IPS-20b (cell line): ENCODE data around the gene TMEM156.
"Not testable (repeated sequence)": the region's sequence is repeated elsewhere in the genome, so short reads cannot be mapped to it uniquely, and the experiment has no call there.

Experiments
- H3K27ac ChIP-seq: one replicate; pipeline ENCODE4 v1.5.1; 2013; ENCODE audit warnings: low read length
- H3K27me3 ChIP-seq: 2 replicates; pipeline ENCODE4 v1.6.1; 2013; ENCODE audit warnings: mild to moderate bottlenecking, low read length, inconsistent platforms; ENCODE audit not compliant: insufficient read depth
- H3K36me3 ChIP-seq: 2 replicates; pipeline ENCODE4 v1.6.1; 2013; ENCODE audit warnings: low read depth, mild to moderate bottlenecking, inconsistent platforms, low read length, moderate library complexity; ENCODE audit not compliant: insufficient read depth
- H3K4me1 ChIP-seq: 2 replicates; pipeline ENCODE4 v1.6.1; 2013; ENCODE audit warnings: mild to moderate bottlenecking, control low read depth, inconsistent platforms, low read length, moderate library complexity; ENCODE audit not compliant: insufficient read depth
- H3K4me3 ChIP-seq: 2 replicates; pipeline ENCODE4 v1.5.1; 2013; ENCODE audit warnings: mild to moderate bottlenecking, low read length, inconsistent platforms
- H3K9ac ChIP-seq: 2 replicates; pipeline ENCODE4 v1.6.1; 2013; ENCODE audit warnings: low read depth, mild to moderate bottlenecking, inconsistent platforms, low read length, moderate library complexity
- H3K9me3 ChIP-seq: 2 replicates; pipeline ENCODE4 v1.6.1; 2013; ENCODE audit warnings: mild to moderate bottlenecking, low read depth, low read length, inconsistent platforms; ENCODE audit not compliant: insufficient read depth

The TMEM156 gene

GRCh38 chr4:39022241-39022640 is 10.0 kb downstream of the TMEM156 start:
- H3K36me3 ChIP-seq = no peaks in the 10 kb centered on the region
- H3K9ac ChIP-seq = no peak overlapping the region
- H3K4me3 ChIP-seq = no peak overlapping the region
- no peaks in the 10 kb centered on the region for H3K27me3 ChIP-seq
- no peaks in the 10 kb centered on the region for H3K4me1 ChIP-seq
- H3K27ac ChIP-seq = no peak overlapping the region
- H3K9me3 ChIP-seq = no peaks in the 10 kb centered on the region

GRCh38 chr4:39021631-39022030 is 10.6 kb downstream of the TMEM156 start:
- Histone ChIP-seq H3K4me3 (no peak overlapping the region), H3K9me3 (no peaks in the 10 kb centered on the region), H3K27ac (no peak overlapping the region), H3K4me1 (no peaks in the 10 kb centered on the region), H3K36me3 (no peaks in the 10 kb centered on the region), H3K9ac (no peak overlapping the region), H3K27me3 (no peaks in the 10 kb centered on the region)

GRCh38 chr4:39020130-39020529 is 12.1 kb downstream of the TMEM156 start:
- no peak overlapping the region for H3K27ac ChIP-seq
- no peaks in the 10 kb centered on the region for H3K36me3 ChIP-seq
- no peak overlapping the region for H3K4me3 ChIP-seq
- H3K27me3 ChIP-seq = no peaks in the 10 kb centered on the region
- H3K9me3 ChIP-seq = no peaks in the 10 kb centered on the region
- H3K9ac ChIP-seq = no peak overlapping the region
- H3K4me1 ChIP-seq = no peaks in the 10 kb centered on the region

- H3K4me1 ChIP-seq = no peaks in the 10 kb centered on the region
- H3K36me3 ChIP-seq = no peaks in the 10 kb centered on the region
- H3K4me3 ChIP-seq = no peak overlapping the region
- H3K9me3 ChIP-seq = no peaks in the 10 kb centered on the region
- H3K27me3 ChIP-seq = no peaks in the 10 kb centered on the region
- no peak overlapping the region for H3K27ac ChIP-seq
- no peak overlapping the region for H3K9ac ChIP-seq
Observed at GRCh38 chr4:39014028-39014427, 18.2 kb downstream of the TMEM156 start.

GRCh38 chr4:39004758-39005157 is 27.5 kb downstream of the TMEM156 start:
- no peaks in the 10 kb centered on the region for H3K36me3 ChIP-seq
- H3K9me3 ChIP-seq = peaks cover 1% of the 10 kb centered on the region; the same call in 1 of the 2 replicates
- H3K27me3 ChIP-seq = no peaks in the 10 kb centered on the region
- H3K9ac ChIP-seq = no peak overlapping the region
- H3K4me1 ChIP-seq = no peaks in the 10 kb centered on the region
- H3K4me3 ChIP-seq = no peak overlapping the region
- no peak overlapping the region for H3K27ac ChIP-seq

GRCh38 chr4:39002058-39002457 is 30.2 kb downstream of the TMEM156 start:
- not testable (repeated sequence) for H3K4me3 ChIP-seq, H3K9me3 ChIP-seq, H3K27ac ChIP-seq, H3K27me3 ChIP-seq, H3K36me3 ChIP-seq, H3K9ac ChIP-seq, H3K4me1 ChIP-seq

GRCh38 chr4:38995660-38996005 is 36.6 kb downstream of the TMEM156 start:
- H3K36me3 ChIP-seq = no peaks in the 10 kb centered on the region
- H3K27ac ChIP-seq = no peak overlapping the region

GRCh38 chr4:38994135-38994534 is 38.1 kb downstream of the TMEM156 start:
- Histone ChIP-seq H3K4me1 (no peaks in the 10 kb centered on the region), H3K9me3 (peaks cover 1% of the 10 kb centered on the region; the same call in 1 of the 2 replicates), H3K27ac (no peak overlapping the region), H3K27me3 (no peaks in the 10 kb centered on the region), H3K9ac (no peak overlapping the region), H3K4me3 (no peak overlapping the region), H3K36me3 (no peaks in the 10 kb centered on the region)

More at GRCh38 chr4:38995660-38996005, 36.6 kb downstream of the TMEM156 start:
- H3K9ac ChIP-seq = no peak overlapping the region
- no peaks in the 10 kb centered on the region for H3K27me3 ChIP-seq
- no peak overlapping the region for H3K4me3 ChIP-seq
- H3K9me3 ChIP-seq = peaks cover 9% of the 10 kb centered on the region
- H3K4me1 ChIP-seq = no peaks in the 10 kb centered on the region

GRCh38 chr4:38993683-38994082 is 38.5 kb downstream of the TMEM156 start:
- Histone ChIP-seq H3K27me3 (no peaks in the 10 kb centered on the region), H3K36me3 (no peaks in the 10 kb centered on the region), H3K27ac (no peak overlapping the region), H3K9me3 (no peaks in the 10 kb centered on the region), H3K4me3 (no peak overlapping the region), H3K4me1 (no peaks in the 10 kb centered on the region), H3K9ac (no peak overlapping the region)

- H3K27ac ChIP-seq = no peak overlapping the region
- H3K27me3 ChIP-seq = no peaks in the 10 kb centered on the region
- H3K36me3 ChIP-seq = no peaks in the 10 kb centered on the region
- H3K9me3 ChIP-seq = no peaks in the 10 kb centered on the region
- H3K9ac ChIP-seq = no peak overlapping the region
- no peaks in the 10 kb centered on the region; the same call in 1 of the 2 replicates for H3K4me1 ChIP-seq
- no peak overlapping the region for H3K4me3 ChIP-seq
Observed at GRCh38 chr4:38990241-38990640, 42.0 kb downstream of the TMEM156 start.

GRCh38 chr4:38989487-38989886 is 42.7 kb downstream of the TMEM156 start:
- no peaks in the 10 kb centered on the region for H3K36me3 ChIP-seq
- no peaks in the 10 kb centered on the region; the same call in 1 of the 2 replicates for H3K4me1 ChIP-seq
- H3K9ac ChIP-seq = no peak overlapping the region
- no peaks in the 10 kb centered on the region for H3K27me3 ChIP-seq
- no peak overlapping the region for H3K4me3 ChIP-seq
- H3K27ac ChIP-seq = no peak overlapping the region
- no peaks in the 10 kb centered on the region for H3K9me3 ChIP-seq

GRCh38 chr4:38988353-38988752 is 43.9 kb downstream of the TMEM156 start:
- not testable (repeated sequence) for H3K36me3 ChIP-seq, H3K27me3 ChIP-seq, H3K4me3 ChIP-seq, H3K9ac ChIP-seq, H3K27ac ChIP-seq, H3K4me1 ChIP-seq, H3K9me3 ChIP-seq

GRCh38 chr4:38987491-38987890 is 44.7 kb downstream of the TMEM156 start:
- no peaks in the 10 kb centered on the region for H3K36me3 ChIP-seq
- no peak overlapping the region for H3K9ac ChIP-seq
- no peaks in the 10 kb centered on the region for H3K27me3 ChIP-seq
- H3K27ac ChIP-seq = no peak overlapping the region
- H3K9me3 ChIP-seq = no peaks in the 10 kb centered on the region
- H3K4me3 ChIP-seq = no peak overlapping the region
- no peaks in the 10 kb centered on the region; the same call in 1 of the 2 replicates for H3K4me1 ChIP-seq
